ENCODE measurements around the gene STAT3.
"Not testable (repeated sequence)": the region's sequence is repeated elsewhere in the genome, so short reads cannot be mapped to it uniquely, and the experiment has no call there.

Gene STAT3

GRCh38 chr17:42381898-42382297 is 6.3 kb downstream of the STAT3 start:
- FAIRE-seq (no peak), DNase-seq (ENCODE audit: insufficient read length, low spot score) (no peak)
- no peak for TF ChIP-seq POLR2A (IDR thresholded peaks at IDR 0.05; ENCODE audit: low read depth, low read length)

GRCh38 chr17:42380935-42381334 is 7.3 kb downstream of the STAT3 start:
- no peak for TF ChIP-seq POLR2A (IDR thresholded peaks at IDR 0.05; ENCODE audit: low read depth, low read length)
- no peak for DNase-seq (ENCODE audit: insufficient read length, low spot score)
- no peak for FAIRE-seq

GRCh38 chr17:42378959-42379594 is 9.2 kb downstream of the STAT3 start:
- DNase-seq (ENCODE audit: insufficient read length, low spot score): no peak
- FAIRE-seq: no peak
- no peak for TF ChIP-seq POLR2A (IDR thresholded peaks at IDR 0.05; ENCODE audit: low read depth, low read length)

GRCh38 chr17:42378359-42378958 is 9.8 kb downstream of the STAT3 start:
- no peak for TF ChIP-seq POLR2A (IDR thresholded peaks at IDR 0.05; ENCODE audit: low read depth, low read length)
- no peak for FAIRE-seq
- DNase-seq (ENCODE audit: insufficient read length, low spot score): no peak

- FAIRE-seq (no peak), DNase-seq (ENCODE audit: insufficient read length, low spot score) (no peak)
- no peak for TF ChIP-seq POLR2A (IDR thresholded peaks at IDR 0.05; ENCODE audit: low read depth, low read length)
Observed at GRCh38 chr17:42373896-42374295, 14.3 kb downstream of the STAT3 start.

- no peak for TF ChIP-seq POLR2A (IDR thresholded peaks at IDR 0.05; ENCODE audit: low read depth, low read length)
- DNase-seq (ENCODE audit: insufficient read length, low spot score) (no peak), FAIRE-seq (no peak)
Observed at GRCh38 chr17:42372142-42372541, 16.1 kb downstream of the STAT3 start.

GRCh38 chr17:42368797-42369561 is 19.3 kb downstream of the STAT3 start:
- FAIRE-seq; DNase-seq (ENCODE audit: insufficient read length, low spot score): not testable (repeated sequence)

- not testable (repeated sequence) for DNase-seq (ENCODE audit: insufficient read length, low spot score); FAIRE-seq
Observed at GRCh38 chr17:42368310-42368709, 19.9 kb downstream of the STAT3 start.

- not testable (repeated sequence) for FAIRE-seq; DNase-seq (ENCODE audit: insufficient read length, low spot score)
Observed at GRCh38 chr17:42366176-42367023, 21.8 kb downstream of the STAT3 start.

- DNase-seq (ENCODE audit: insufficient read length, low spot score): no peak
- TF ChIP-seq POLR2A (IDR thresholded peaks at IDR 0.05; ENCODE audit: low read depth, low read length): no peak
- no peak for FAIRE-seq
Observed at GRCh38 chr17:42365136-42365535, 23.1 kb downstream of the STAT3 start.

- DNase-seq (ENCODE audit: insufficient read length, low spot score) (no peak), FAIRE-seq (no peak)
- no peak for TF ChIP-seq POLR2A (IDR thresholded peaks at IDR 0.05; ENCODE audit: low read depth, low read length)
Observed at GRCh38 chr17:42363767-42364585, 24.3 kb downstream of the STAT3 start.

- DNase-seq (ENCODE audit: insufficient read length, low spot score) (no peak), FAIRE-seq (no peak)
- TF ChIP-seq POLR2A (IDR thresholded peaks at IDR 0.05; ENCODE audit: low read depth, low read length): no peak
Observed at GRCh38 chr17:42363231-42363630, 25.0 kb downstream of the STAT3 start.

GRCh38 chr17:42362245-42362961 is 25.8 kb downstream of the STAT3 start:
- no peak for DNase-seq (ENCODE audit: insufficient read length, low spot score)
- no peak for TF ChIP-seq POLR2A (IDR thresholded peaks at IDR 0.05; ENCODE audit: low read depth, low read length)
- FAIRE-seq: no peak

Data from H54 (cell line).